IMR-90 (cell line): ENCODE measurements around the gene FAF1. TPM values are rescaled to one million over a fixed set of nuclear protein-coding genes. Genes with fewer than 3 reads are reported as not detected.

ENCODE experiments used
- ATAC-seq: fragments of 200-7000 bp; cut with Tn5 transposase; 2 replicates; pipeline ENCODE4 v1.9.1; 2020; ENCODE audit warnings: low read depth, mild to moderate bottlenecking, moderate library complexity
- BruUV-seq: library from RNA; stranded (reverse); fragments of 400-500 nt; replicated peaks from 2 replicates; lab custom pipeline; 2021; lab: Mats Ljungman, UMichigan
- CTCF ChIA-PET: fragments of 300-600 bp; formaldehyde crosslinking; extraction: SDS; loops from one replicate; lab custom pipeline; 2021; ENCODE audit warnings: antibody characterized with exemption; lab: Yijun Ruan, JAX
- POLR2A ChIA-PET: fragments of 300-600 bp; sonication (Branson Sonifier 250); formaldehyde crosslinking; loops from one replicate; lab custom pipeline; 2022; ENCODE audit warnings: antibody characterized with exemption; ENCODE audit not compliant: unreplicated experiment; lab: Charles Lee
- DNase-seq: peaks from one replicate; pipeline ENCODE4 v3.0.0; 2013
- H2AFZ ChIP-seq: replicated peaks from 2 replicates; pipeline ENCODE3; 2013; ENCODE audit warnings: low read length, mild to moderate bottlenecking; ENCODE audit not compliant: poor library complexity
- H2AK5ac ChIP-seq: 2 replicates; pipeline ENCODE4 v1.6.1; 2013; ENCODE audit warnings: low read depth, low read length, inconsistent platforms
- H2AK9ac ChIP-seq: replicated peaks from 2 replicates; pipeline ENCODE3; 2013; ENCODE audit warnings: mild to moderate bottlenecking, low read depth, low read length, moderate library complexity; ENCODE audit not compliant: poor library complexity
- H2BK120ac ChIP-seq: 2 replicates; pipeline ENCODE4 v1.6.1; 2013; ENCODE audit warnings: low read depth, low read length, inconsistent platforms
- H2BK15ac ChIP-seq: 3 replicates; pipeline ENCODE4 v1.6.1; 2013; ENCODE audit warnings: low read depth, low read length, inconsistent platforms
- H2BK20ac ChIP-seq: 2 replicates; pipeline ENCODE4 v1.6.1; 2013; ENCODE audit warnings: low read depth, mild to moderate bottlenecking, inconsistent platforms, low read length, moderate library complexity
- H2BK5ac ChIP-seq: 2 replicates; pipeline ENCODE4 v1.6.1; 2013; ENCODE audit warnings: mild to moderate bottlenecking, low read depth, low read length, inconsistent platforms; ENCODE audit not compliant: poor library complexity, severe bottlenecking
- H3K14ac ChIP-seq: replicated peaks from 2 replicates; pipeline ENCODE4 v1.6.1; 2013; ENCODE audit warnings: low read depth, low read length, inconsistent platforms
- H3K18ac ChIP-seq: 2 replicates; pipeline ENCODE4 v1.6.1; 2013; ENCODE audit warnings: low read depth, low read length, control low read depth
- H3K23ac ChIP-seq: 2 replicates; pipeline ENCODE4 v1.6.1; 2013; ENCODE audit warnings: low read depth, low read length, inconsistent platforms
- H3K27ac ChIP-seq: 2 replicates; pipeline ENCODE4 v1.5.1; 2013; ENCODE audit warnings: mild to moderate bottlenecking, control low read depth, low read length; ENCODE audit not compliant: insufficient read depth
- H3K27me3 ChIP-seq: 2 replicates; pipeline ENCODE4 v1.6.1; 2013; ENCODE audit warnings: low read length; ENCODE audit not compliant: control insufficient read depth, insufficient read depth
- H3K36me3 ChIP-seq: 2 replicates; pipeline ENCODE4 v1.6.1; 2013; ENCODE audit warnings: low read length, mixed read lengths; ENCODE audit not compliant: control insufficient read depth, insufficient read depth
- H3K4ac ChIP-seq: 2 replicates; pipeline ENCODE4 v1.6.1; 2013; ENCODE audit warnings: low read depth, low read length, inconsistent platforms
- H3K4me1 ChIP-seq: 2 replicates; pipeline ENCODE4 v1.6.1; 2013; ENCODE audit warnings: low read length, mixed read lengths; ENCODE audit not compliant: control insufficient read depth, insufficient read depth
- H3K4me2 ChIP-seq: 2 replicates; pipeline ENCODE4 v1.6.1; 2013; ENCODE audit warnings: low read depth, mild to moderate bottlenecking, control low read depth, low read length, moderate library complexity
- H3K4me3 ChIP-seq: 2 replicates; pipeline ENCODE4 v1.5.1; 2013; ENCODE audit warnings: low read depth, mild to moderate bottlenecking, control low read depth, low read length, moderate library complexity; ENCODE audit not compliant: insufficient read depth
- H3K56ac ChIP-seq: 2 replicates; pipeline ENCODE4 v1.6.1; 2013; ENCODE audit warnings: low read length, inconsistent platforms; ENCODE audit not compliant: insufficient read depth; ENCODE audit errors: extremely low read depth
- H3K79me1 ChIP-seq, 2 experiments: 2 replicates each; pipeline ENCODE4 v1.6.1; 2013; ENCODE audit warnings: low read length in 2 of 2, inconsistent platforms in 1 of 2, low read depth in 1 of 2
- H3K9ac ChIP-seq: 2 replicates; pipeline ENCODE4 v1.6.1; 2013; ENCODE audit warnings: low read depth, low read length, control low read depth
- H3K9me1 ChIP-seq: 2 replicates; pipeline ENCODE4 v1.6.1; 2013; ENCODE audit warnings: low read length, inconsistent platforms; ENCODE audit not compliant: insufficient read depth
- H3K9me3 ChIP-seq: 2 replicates; pipeline ENCODE4 v1.6.1; 2013; ENCODE audit warnings: low read length; ENCODE audit not compliant: control insufficient read depth, insufficient read depth
- H4K20me1 ChIP-seq: 2 replicates; pipeline ENCODE4 v1.6.1; 2013; ENCODE audit warnings: low read length, inconsistent platforms; ENCODE audit not compliant: insufficient read depth
- H4K5ac ChIP-seq: 2 replicates; pipeline ENCODE4 v1.6.1; 2013; ENCODE audit warnings: mild to moderate bottlenecking, low read depth, low read length, control low read depth
- H4K8ac ChIP-seq, 2 experiments: 2 replicates each; pipeline ENCODE4 v1.6.1; 2013; ENCODE audit warnings: low read depth in 2 of 2, low read length in 2 of 2, control low read depth in 1 of 2, inconsistent platforms in 1 of 2
- H4K91ac ChIP-seq: 2 replicates; pipeline ENCODE4 v1.6.1; 2013; ENCODE audit warnings: low read depth, low read length, inconsistent platforms; ENCODE audit not compliant: insufficient read depth
- NFE2L2 ChIP-seq: fragments of 150-350 bp; IDR thresholded peaks from 2 replicates; pipeline ENCODE4 v1.6.1; 2016; ENCODE audit warnings: low read depth, mild to moderate bottlenecking, low read length
- WGBS, 2 experiments: methylation state at CpG; one replicate each; pipeline versions ENCODE4 v1.1.5 to v1.1.7; 2013; ENCODE audit warnings: missing lambda C conversion rate in 2 of 2; ENCODE audit not compliant: insufficient read length in 1 of 2; ENCODE audit errors: extremely low coverage in 2 of 2; 5-methylcytosine and 5-hydroxymethylcytosine counted together
- dilution Hi-C: fragments of 300-500 bp; cut with HindIII; formaldehyde crosslinking; loops from one replicate; pipeline ENCODE4 v1.14.3; 2018; ENCODE audit warnings: low sequenced_read_pairs; ENCODE audit not compliant: unreplicated experiment
- in situ Hi-C: fragments of 300-500 bp; cut with MboI; formaldehyde crosslinking; loops from 3 replicates; pipeline ENCODE4 v1.14.3; 2019; ENCODE audit warnings: low sequenced_read_pairs, inconsistent platforms, mixed read lengths
- intact Hi-C: fragments of 100-400 bp; cut with micrococcal nuclease; formaldehyde crosslinking; loops from 2 replicates; pipeline ENCODE4 v1.10.0; 2022
- polyA plus RNA-seq, 3 experiments: library from polyadenylated mRNA; depleted of rRNA; stranded (reverse); fragments of >200 nt; gene quantifications; 2 replicates each; pipeline ENCODE4 v1.2.3, GENCODE V29; 2012; ENCODE audit warnings: low replicate concordance in 1 of 3
- total RNA-seq: library from RNA; depleted of rRNA; stranded (reverse); fragments of >200 nt; gene quantifications from 2 replicates; pipeline ENCODE4 v1.2.3, GENCODE V29; 2012

Gene FAF1
- total and polyA plus RNA-seq, 2 of the 4 experiments (the other 2 are of a cell fraction) = 18.8 to 72.9 TPM

- Histone ChIP-seq H3K56ac (peak overlapping the region; percentile 86; the same call in 1 of the 2 replicates), H4K5ac (no peak overlapping the region), H3K4me3 (peak overlapping the region; percentile 88), H3K79me1 (peaks cover 0 to 6% of the 10 kb centered on the region in 2 experiments; a peak in 2 of 4 replicates), H3K23ac (peak overlapping the region; percentile 93), H2BK120ac (peak overlapping the region; percentile 75; the same call in 1 of the 2 replicates), H2BK20ac (no peak overlapping the region), H3K36me3 (no peaks in the 10 kb centered on the region; the same call in 1 of the 2 replicates), H3K9me1 (no peaks in the 10 kb centered on the region), H3K14ac (peak overlapping the region; percentile 75), H3K4ac (peak overlapping the region; percentile 64), H2AK5ac (0 out of 2 replicates have a peak overlapping the region, but pooled peaks have one; percentile 6), H3K27ac (peak overlapping the region; percentile 89), H2AFZ (peak overlapping the region; percentile 90), H4K91ac (peak overlapping the region; percentile 73), H2BK5ac (peak overlapping the region; percentile 74), H3K18ac (peak overlapping the region; percentile 10), H2BK15ac (no peak overlapping the region), H3K9me3 (no peaks in the 10 kb centered on the region), H3K4me1 (peaks cover 2% of the 10 kb centered on the region; the same call in 1 of the 2 replicates), H3K27me3 (no peaks in the 10 kb centered on the region), H3K9ac (peak overlapping the region; percentile 93), H4K8ac (peak overlapping the region; percentile 15 to 18; a peak in 3 of 4 replicates), H4K20me1 (no peaks in the 10 kb centered on the region; the same call in none of the 2 replicates), H3K4me2 (peak overlapping the region; percentile 87), H2AK9ac (peak overlapping the region; percentile 48)
- ATAC-seq (peak; percentile 6), DNase-seq (no peak)
- no peak for TF ChIP-seq NFE2L2
- dilution Hi-C loops = no loop called here
- CTCF ChIA-PET = interaction anchor here (0.6 to 1.3 kb wide), 2 partner anchors 223 to 398 kb away, joined by 3 read pairs; no protein-coding TSS in a partner anchor
- POLR2A ChIA-PET = no interaction called here
- intact Hi-C loops = loop anchor here (1.0 to 2.0 kb wide), 3 partner anchors 7 to 220 kb away; no protein-coding TSS in a partner anchor
- 1% methylated on average over 38 of the region's 65 CpGs; no CpG with 5 or more reads in 1 of the 2 experiments for whole genome bisulfite sequencing, 2 experiments
- in situ Hi-C loops = no loop called here
- no TSS peak for BruUV-seq
Observed at GRCh38 chr1:50968821-50969610, 8.9 kb upstream of the FAF1 start.
